K562 (cell line): Measurements from ENCODE around the gene SAE1. TPM values are rescaled to one million over a fixed set of nuclear protein-coding genes. Genes with fewer than 3 reads are reported as not detected.

Experiments used
- ASH1L ChIP-seq: fragments of 450-650 bp; IDR thresholded peaks from 2 replicates; pipeline ENCODE4 v1.6.1; 2018; ENCODE audit warnings: borderline replicate concordance, mild to moderate bottlenecking, low read depth; ENCODE audit not compliant: partially characterized antibody
- BACH1 ChIP-seq: fragments of 200-800 bp; sonication (Bioruptor generic); IDR thresholded peaks from 2 replicates; pipeline ENCODE4 v1.6.1; 2016; ENCODE audit warnings: missing genetic modification characterization, missing compliant biosample characterization
- CBX1 ChIP-seq: sonication (generic); IDR thresholded peaks from 2 replicates; pipeline ENCODE4 v1.6.1; 2016; ENCODE audit warnings: antibody characterized with exemption, low read depth, mild to moderate bottlenecking
- CREBBP ChIP-seq: IDR thresholded peaks from one replicate; pipeline ENCODE4 v1.6.1; 2012; ENCODE audit warnings: low read depth, mild to moderate bottlenecking, control low read depth, inconsistent platforms, low read length
- GTF2A2 ChIP-seq: IDR thresholded peaks from 2 replicates; pipeline ENCODE4 v1.6.1; 2016; ENCODE audit warnings: mild to moderate bottlenecking, missing genetic modification characterization, missing compliant biosample characterization
- HCFC1 ChIP-seq: IDR thresholded peaks from 2 replicates; pipeline ENCODE4 v1.6.1; 2012; ENCODE audit warnings: low read depth, low read length, improper control_type of control experiment
- MBD2 ChIP-seq: sonication (generic); IDR thresholded peaks from 2 replicates; pipeline ENCODE4 v1.6.1; 2016; ENCODE audit warnings: low read depth, borderline replicate concordance
- MEF2D ChIP-seq: conservative IDR thresholded peaks from 2 replicates; pipeline ENCODE4 v1.6.1; 2016; ENCODE audit warnings: low read depth, missing genetic modification characterization, missing compliant biosample characterization
- MNT ChIP-seq, 2 experiments: fragments of 450-650 bp; conservative IDR thresholded peaks; 2 replicates each; pipeline ENCODE4 v1.6.1; 2017; ENCODE audit warnings: mild to moderate bottlenecking in 2 of 2, moderate library complexity in 2 of 2
- NR2C1 ChIP-seq, 2 experiments: fragments of 450-650 bp; IDR thresholded peaks; 2 replicates each; pipeline ENCODE4 v1.6.1; 2017; ENCODE audit warnings: mild to moderate bottlenecking in 2 of 2, antibody characterized with exemption in 1 of 2, inconsistent platforms in 1 of 2, missing compliant biosample characterization in 1 of 2, missing genetic modification characterization in 1 of 2
- YY1 ChIP-seq, 3 experiments: IDR thresholded peaks; 2 replicates each; pipeline ENCODE4 v1.6.1; 2011; ENCODE audit warnings: low read length in 2 of 3, mild to moderate bottlenecking in 2 of 3, moderate library complexity in 2 of 3, borderline replicate concordance in 1 of 3, control low read depth in 1 of 3, low read depth in 1 of 3; ENCODE audit not compliant: insufficient read depth in 3 of 3, insufficient replicate concordance in 2 of 3, control insufficient read depth in 1 of 3, insufficient read length in 1 of 3; ENCODE audit errors: extremely low read depth in 1 of 3
- ZBTB33 ChIP-seq: sonication (generic); formaldehyde crosslinking; IDR thresholded peaks from 2 replicates; pipeline ENCODE4 v1.8.1; 2023; ENCODE audit warnings: mild to moderate bottlenecking, missing genetic modification reagents
- ZBTB34 ChIP-seq: fragments of 250-450 bp; sonication (Bioruptor Pico); IDR thresholded peaks from 2 replicates; pipeline ENCODE4 v1.8.0; 2021; ENCODE audit warnings: mild to moderate bottlenecking, moderate library complexity
- ZNF280B ChIP-seq: fragments of 250-450 bp; sonication (Bioruptor Pico); IDR thresholded peaks from 2 replicates; pipeline ENCODE4 v1.5.1; 2021; ENCODE audit warnings: mild to moderate bottlenecking
- ZNF395 ChIP-seq: fragments of 200-800 bp; sonication (Bioruptor generic); IDR thresholded peaks from 2 replicates; pipeline ENCODE4 v1.6.1; 2017; ENCODE audit warnings: missing genetic modification characterization, missing compliant biosample characterization
- polyA plus RNA-seq, 8 experiments: library from polyadenylated mRNA; depleted of rRNA in 4 of 8; stranded (reverse) in 5 of 8; unstranded in 3 of 8; fragments of >200 nt; fragmentation: Nextera tagmentation in 2 of 8; fragmentation: Illumina TruSeq in 1 of 8; extraction: Ambion mirVana in 2 of 8; extraction: Trizol in 1 of 8; gene quantifications; 2 replicates each; pipeline versions ENCODE4 v1.2.1 to v1.2.3, GENCODE V29; 2011 to 2014; ENCODE audit warnings: inconsistent platforms in 1 of 8, missing spikeins in 1 of 8
- total RNA-seq, 7 experiments: library from RNA; depleted of rRNA in 6 of 7; stranded (reverse); fragments of >200 nt in 6 of 7; fragmentation: Illumina TruSeq in 2 of 7; extraction: Trizol in 2 of 7; gene quantifications; 2 replicates each; pipeline versions ENCODE4 v1.2.1 to v1.2.3, GENCODE V29; 2011 to 2021; ENCODE audit warnings: low replicate concordance in 1 of 7

The SAE1 gene
- total and polyA plus RNA-seq, 9 of the 15 experiments (the other 6 are each of a cell fraction or from before 2014, with no cell fraction given): 82.8 to 299 (median 217) TPM

GRCh38 chr19:47227352-47228167 lies 96.9 kb downstream of the SAE1 start (continued):
- TF ChIP-seq ZNF280B (CRISPR knock-in tag): no peak
- peak; percentile 46 to 80 for TF ChIP-seq MNT (conservative IDR thresholded peaks at IDR 0.05)
- peak; percentile 35 for TF ChIP-seq ASH1L
- TF ChIP-seq HCFC1: no peak; the same call in 1 of the 2 replicates
- TF ChIP-seq MBD2: peak; percentile 26; the same call in 1 of the 2 replicates
- no peak for TF ChIP-seq ZBTB34
- peak; percentile 40; the same call in 1 of the 2 replicates for TF ChIP-seq ZBTB33 (CRISPR knock-in tag)
- TF ChIP-seq NR2C1 (IDR thresholded peaks at IDR 0.05): peak; percentile 89
- TF ChIP-seq NR2C1 (tag; IDR thresholded peaks at IDR 0.05): peak; percentile 92
- peak; percentile 86 for TF ChIP-seq CBX1
- peak in 1 of 3 experiments; percentile 7 for TF ChIP-seq YY1 (IDR thresholded peaks at IDR 0.05; ENCODE audit: borderline replicate concordance in 1 of 3, control insufficient read depth in 1 of 3, extremely low read depth in 1 of 3, insufficient read depth in 3 of 3, insufficient read length in 1 of 3, insufficient replicate concordance in 2 of 3, low read depth in 1 of 3, low read length in 2 of 3)
- TF ChIP-seq MEF2D: peak; percentile 67
- 0 out of 2 replicates have a peak, but pooled peaks have one; percentile 18 for TF ChIP-seq BACH1 (tag)
- no peak for TF ChIP-seq GTF2A2 (tag)
- no peak for TF ChIP-seq CREBBP
- TF ChIP-seq ZNF395 (CRISPR knock-in tag): peak; percentile 82
